ENCODE measurements around the gene PRR18. TPM values are rescaled to one million over a fixed set of nuclear protein-coding genes. Genes with fewer than 3 reads are reported as not detected.

PRR18 gene
- total RNA-seq, 1 experiment from 2014 or later: not detected

DNA sequence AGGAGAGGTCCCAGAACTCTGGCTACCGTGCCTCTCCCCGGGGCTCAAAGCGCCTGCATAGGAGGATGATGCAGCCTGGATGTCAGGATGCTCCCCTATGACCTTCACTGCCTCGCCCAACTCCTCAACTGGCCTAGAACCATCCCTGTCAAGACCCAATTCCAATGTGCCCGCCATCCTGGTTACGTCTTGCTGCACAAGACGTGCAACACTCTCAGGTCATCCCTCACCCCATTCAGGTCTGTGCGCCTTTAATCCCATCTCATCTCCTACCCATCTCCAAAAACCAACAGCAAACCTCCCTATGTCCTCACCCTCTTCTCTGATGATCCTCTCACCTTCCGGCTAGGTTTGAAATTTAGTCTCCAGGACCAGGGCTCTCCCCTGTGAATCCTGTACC is 30.7 kb upstream of the PRR18 start:
- peaks cover 85% of the 10 kb centered on the region for H3K79me2 ChIP-seq (ENCODE audit: insufficient read depth, low read length)
- H3K4me1 ChIP-seq (ENCODE audit: control insufficient read depth in 1 of 2, insufficient read depth in 2 of 2, low read length in 2 of 2): peaks cover 0 to 17% of the 10 kb centered on the region in 2 experiments; a peak in 3 of 4 replicates
- H3K36me3 ChIP-seq (ENCODE audit: control insufficient read depth in 1 of 2, insufficient read depth in 2 of 2, low read length in 2 of 2): peaks cover 9 to 22% of the 10 kb centered on the region in 2 experiments; a peak in 3 of 4 replicates
- ATAC-seq (no peak), DNase-seq (ENCODE audit: low read depth, low spot score) (no peak)
- no peak overlapping the region for H3K4me3 ChIP-seq (replicated peaks in 1 of 2; ENCODE audit: low read depth in 1 of 2, low read length in 2 of 2)
- no peaks in the 10 kb centered on the region for H3K9me2 ChIP-seq (ENCODE audit: insufficient read depth)
- H3K9me3 ChIP-seq (ENCODE audit: control insufficient read depth in 1 of 2, insufficient read depth in 1 of 2, low read depth in 1 of 2, low read length in 2 of 2): no peaks in the 10 kb centered on the region
- no peak overlapping the region for H3K4me2 ChIP-seq (ENCODE audit: low read length)
- RAD21 ChIA-PET (ENCODE audit: low non-redundant PET in 1 of 2, low total read pairs in 2 of 2, uncharacterized antibody in 2 of 2, unreplicated experiment in 2 of 2): no interaction called here
- peaks cover 7% of the 10 kb centered on the region; the same call in 1 of the 2 replicates for H4K20me1 ChIP-seq (ENCODE audit: insufficient read depth)
- CTCF ChIA-PET: no interaction called here
- TF ChIP-seq, protein P1, sequence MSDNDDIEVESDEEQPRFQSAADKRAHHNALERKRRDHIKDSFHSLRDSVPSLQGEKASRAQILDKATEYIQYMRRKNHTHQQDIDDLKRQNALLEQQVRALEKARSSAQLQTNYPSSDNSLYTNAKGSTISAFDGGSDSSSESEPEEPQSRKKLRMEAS (IDR thresholded peaks at IDR 0.05): no peak
- TF ChIP-seq CBX3 (IDR thresholded peaks at IDR 0.05; ENCODE audit: low read depth): no peak
- TF ChIP-seq ELF1 (IDR thresholded peaks at IDR 0.05; ENCODE audit: borderline replicate concordance, low read depth): no peak
- TF ChIP-seq, protein P2, sequence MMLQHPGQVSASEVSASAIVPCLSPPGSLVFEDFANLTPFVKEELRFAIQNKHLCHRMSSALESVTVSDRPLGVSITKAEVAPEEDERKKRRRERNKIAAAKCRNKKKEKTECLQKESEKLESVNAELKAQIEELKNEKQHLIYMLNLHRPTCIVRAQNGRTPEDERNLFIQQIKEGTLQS (IDR thresholded peaks at IDR 0.05): no peak
- TF ChIP-seq RAD21 (IDR thresholded peaks at IDR 0.05; ENCODE audit: low read depth): no peak
- no peak for TF ChIP-seq EGR1 (IDR thresholded peaks at IDR 0.05; ENCODE audit: low read depth)
- TF ChIP-seq CEBPB (IDR thresholded peaks at IDR 0.05; ENCODE audit: low read depth): no peak
- TF ChIP-seq, protein P3, sequence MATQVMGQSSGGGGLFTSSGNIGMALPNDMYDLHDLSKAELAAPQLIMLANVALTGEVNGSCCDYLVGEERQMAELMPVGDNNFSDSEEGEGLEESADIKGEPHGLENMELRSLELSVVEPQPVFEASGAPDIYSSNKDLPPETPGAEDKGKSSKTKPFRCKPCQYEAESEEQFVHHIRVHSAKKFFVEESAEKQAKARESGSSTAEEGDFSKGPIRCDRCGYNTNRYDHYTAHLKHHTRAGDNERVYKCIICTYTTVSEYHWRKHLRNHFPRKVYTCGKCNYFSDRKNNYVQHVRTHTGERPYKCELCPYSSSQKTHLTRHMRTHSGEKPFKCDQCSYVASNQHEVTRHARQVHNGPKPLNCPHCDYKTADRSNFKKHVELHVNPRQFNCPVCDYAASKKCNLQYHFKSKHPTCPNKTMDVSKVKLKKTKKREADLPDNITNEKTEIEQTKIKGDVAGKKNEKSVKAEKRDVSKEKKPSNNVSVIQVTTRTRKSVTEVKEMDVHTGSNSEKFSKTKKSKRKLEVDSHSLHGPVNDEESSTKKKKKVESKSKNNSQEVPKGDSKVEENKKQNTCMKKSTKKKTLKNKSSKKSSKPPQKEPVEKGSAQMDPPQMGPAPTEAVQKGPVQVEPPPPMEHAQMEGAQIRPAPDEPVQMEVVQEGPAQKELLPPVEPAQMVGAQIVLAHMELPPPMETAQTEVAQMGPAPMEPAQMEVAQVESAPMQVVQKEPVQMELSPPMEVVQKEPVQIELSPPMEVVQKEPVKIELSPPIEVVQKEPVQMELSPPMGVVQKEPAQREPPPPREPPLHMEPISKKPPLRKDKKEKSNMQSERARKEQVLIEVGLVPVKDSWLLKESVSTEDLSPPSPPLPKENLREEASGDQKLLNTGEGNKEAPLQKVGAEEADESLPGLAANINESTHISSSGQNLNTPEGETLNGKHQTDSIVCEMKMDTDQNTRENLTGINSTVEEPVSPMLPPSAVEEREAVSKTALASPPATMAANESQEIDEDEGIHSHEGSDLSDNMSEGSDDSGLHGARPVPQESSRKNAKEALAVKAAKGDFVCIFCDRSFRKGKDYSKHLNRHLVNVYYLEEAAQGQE (IDR thresholded peaks at IDR 0.05; ENCODE audit: low read depth): no peak
- TF ChIP-seq, protein P4, sequence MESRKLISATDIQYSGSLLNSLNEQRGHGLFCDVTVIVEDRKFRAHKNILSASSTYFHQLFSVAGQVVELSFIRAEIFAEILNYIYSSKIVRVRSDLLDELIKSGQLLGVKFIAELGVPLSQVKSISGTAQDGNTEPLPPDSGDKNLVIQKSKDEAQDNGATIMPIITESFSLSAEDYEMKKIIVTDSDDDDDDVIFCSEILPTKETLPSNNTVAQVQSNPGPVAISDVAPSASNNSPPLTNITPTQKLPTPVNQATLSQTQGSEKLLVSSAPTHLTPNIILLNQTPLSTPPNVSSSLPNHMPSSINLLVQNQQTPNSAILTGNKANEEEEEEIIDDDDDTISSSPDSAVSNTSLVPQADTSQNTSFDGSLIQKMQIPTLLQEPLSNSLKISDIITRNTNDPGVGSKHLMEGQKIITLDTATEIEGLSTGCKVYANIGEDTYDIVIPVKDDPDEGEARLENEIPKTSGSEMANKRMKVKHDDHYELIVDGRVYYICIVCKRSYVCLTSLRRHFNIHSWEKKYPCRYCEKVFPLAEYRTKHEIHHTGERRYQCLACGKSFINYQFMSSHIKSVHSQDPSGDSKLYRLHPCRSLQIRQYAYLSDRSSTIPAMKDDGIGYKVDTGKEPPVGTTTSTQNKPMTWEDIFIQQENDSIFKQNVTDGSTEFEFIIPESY (IDR thresholded peaks at IDR 0.05; ENCODE audit: extremely low read depth, insufficient replicate concordance, low read length): no peak
- TF ChIP-seq ZNF274 (IDR thresholded peaks at IDR 0.05; ENCODE audit: low read depth, low read length): no peak
- no peak for TF ChIP-seq YY1 (IDR thresholded peaks at IDR 0.05; ENCODE audit: extremely low read depth, insufficient replicate concordance, low read depth, low read length)
- TF ChIP-seq SRF (IDR thresholded peaks at IDR 0.05; ENCODE audit: low read depth): no peak
- no peak for TF ChIP-seq SP1 (IDR thresholded peaks at IDR 0.05; ENCODE audit: low read depth)
- no peak overlapping the region for H3K9ac ChIP-seq (ENCODE audit: low read length)
- H3K27me3 ChIP-seq (ENCODE audit: insufficient read depth, low read length): no peaks in the 10 kb centered on the region
- intact Hi-C loops (cut with micrococcal nuclease): no loop called here
- POLR2A ChIA-PET: no interaction called here
- H3K27ac ChIP-seq (ENCODE audit: low read depth, low read length): no peak overlapping the region
- H2AFZ ChIP-seq (ENCODE audit: low read depth, low read length, poor library complexity, severe bottlenecking): no peak overlapping the region
- no TSS peak for BruUV-seq (replicated peaks)
